B cell (primary cell): Measurements from ENCODE around the gene ZBED4. TPM values are rescaled to one million over a fixed set of nuclear protein-coding genes. Genes with fewer than 3 reads are reported as not detected.

ENCODE experiments used
- ATAC-seq: fragments of 200-7000 bp; cut with Tn5 transposase; one replicate; pipeline ENCODE4 v1.10.0; 2021; ENCODE audit warnings: low read depth, mild to moderate bottlenecking, moderate number of reproducible peaks, moderate library complexity
- CTCF ChIA-PET: fragments of 350-600 bp; sonication (Branson Sonifier 250); formaldehyde crosslinking; loops from one replicate; lab custom pipeline; 2021; ENCODE audit warnings: antibody characterized with exemption, inconsistent platforms; lab: Charles Lee
- POLR2A ChIA-PET: fragments of 350-600 bp; sonication (Branson Sonifier 250); formaldehyde crosslinking; loops from one replicate; lab custom pipeline; 2021; ENCODE audit warnings: antibody characterized with exemption; lab: Charles Lee
- DNase-seq: peaks from one replicate; pipeline ENCODE4 v3.0.0; 2013
- H2AFZ ChIP-seq: 2 replicates; pipeline ENCODE4 v1.6.1; 2012; ENCODE audit warnings: mild to moderate bottlenecking, low read depth, low read length; ENCODE audit not compliant: insufficient read depth, poor library complexity, severe bottlenecking
- H3K27ac ChIP-seq, 2 donors: 1 replicate in 1 of 2; 2 replicates in 1 of 2; pipeline ENCODE4 v1.5.1; 2012 to 2013; ENCODE audit warnings: low read length in 2 of 2, mild to moderate bottlenecking in 2 of 2, moderate library complexity in 1 of 2
- H3K27me3 ChIP-seq, 4 experiments: fragments of 200-600 bp in 1 of 4; sonication (generic) in 1 of 4; replicated peaks in 1 of 4; 1 replicate in 2 of 4; 2 replicates in 2 of 4; pipeline versions ENCODE4 v1.6.1 to v1.7.0; 2013 to 2016; ENCODE audit warnings: low read length in 3 of 4, mild to moderate bottlenecking in 2 of 4, mixed read lengths in 1 of 4, moderate library complexity in 1 of 4; ENCODE audit not compliant: insufficient read depth in 4 of 4, control insufficient read depth in 3 of 4; ENCODE audit errors: control extremely low read depth in 1 of 4
- H3K36me3 ChIP-seq, 2 experiments: replicated peaks in 1 of 2; 1 replicate in 1 of 2; 2 replicates in 1 of 2; pipeline versions ENCODE4 v1.6.1 to v1.7.1; 2013; ENCODE audit warnings: low read length in 1 of 2; ENCODE audit not compliant: insufficient read depth in 2 of 2, control insufficient read depth in 1 of 2; ENCODE audit errors: control extremely low read depth in 1 of 2, extremely low read depth in 1 of 2
- H3K4me1 ChIP-seq, 2 donors: fragments of 200-600 bp in 1 of 2; sonication (generic) in 1 of 2; 1 replicate in 1 of 2; 2 replicates in 1 of 2; pipeline versions ENCODE4 v1.5.1 to v1.6.1; 2013 to 2017; ENCODE audit warnings: low read length in 2 of 2; ENCODE audit not compliant: control insufficient read depth in 2 of 2, insufficient read depth in 2 of 2
- H3K4me2 ChIP-seq: replicated peaks from 2 replicates; pipeline ENCODE3; 2012; ENCODE audit warnings: mild to moderate bottlenecking, low read depth, low read length; ENCODE audit not compliant: poor library complexity, severe bottlenecking
- H3K4me3 ChIP-seq, 5 experiments: fragments of 200-600 bp in 1 of 5; sonication (generic) in 1 of 5; 1 replicate in 3 of 5; 2 replicates in 2 of 5; pipeline versions ENCODE4 v1.5.1 to v1.7.0; 2011 to 2016; ENCODE audit warnings: low read length in 4 of 5, mild to moderate bottlenecking in 4 of 5, low read depth in 2 of 5, control low read depth in 1 of 5, moderate library complexity in 1 of 5; ENCODE audit not compliant: insufficient read depth in 1 of 5; ENCODE audit errors: control extremely low read depth in 1 of 5, extremely low read depth in 1 of 5
- H3K79me2 ChIP-seq: fragments of 200-600 bp; sonication (generic); one replicate; pipeline ENCODE4 v1.6.0; 2016; ENCODE audit warnings: low read length; ENCODE audit not compliant: control insufficient read depth, insufficient read depth
- H3K9ac ChIP-seq: fragments of 200-600 bp; sonication (generic); 2 replicates; pipeline ENCODE4 v1.6.1; 2017; ENCODE audit warnings: mild to moderate bottlenecking, low read length, moderate library complexity
- H3K9me3 ChIP-seq, 3 donors: one replicate each; pipeline versions ENCODE4 v1.6.1 to v1.7.1; 2013; ENCODE audit warnings: low read length in 2 of 3; ENCODE audit not compliant: control insufficient read depth in 2 of 3, insufficient read depth in 1 of 3; ENCODE audit errors: control extremely low read depth in 1 of 3
- H4K20me1 ChIP-seq: 2 replicates; pipeline ENCODE4 v1.6.0; 2012; ENCODE audit warnings: mild to moderate bottlenecking, low read length; ENCODE audit not compliant: insufficient read depth, control insufficient read depth, poor library complexity, severe bottlenecking
- H3K27ac Mint-ChIP-seq: one replicate; pipeline ENCODE4 v1.8.0; 2021; ENCODE audit warnings: mixed read lengths
- H3K27me3 Mint-ChIP-seq: one replicate; pipeline ENCODE4 v1.8.0; 2021; ENCODE audit warnings: mixed read lengths
- H3K4me1 Mint-ChIP-seq: one replicate; pipeline ENCODE4 v1.8.0; 2021; ENCODE audit warnings: mixed read lengths
- H3K4me3 Mint-ChIP-seq: one replicate; pipeline ENCODE4 v1.8.0; 2021; ENCODE audit warnings: mixed read lengths
- H3K9me3 Mint-ChIP-seq: one replicate; pipeline ENCODE4 v1.8.0; 2022; ENCODE audit warnings: mixed read lengths; ENCODE audit not compliant: insufficient read depth
- CTCF ChIP-seq: fragments of 200-600 bp; IDR thresholded peaks from one replicate; pipeline ENCODE4 v1.8.0; 2022; ENCODE audit warnings: antibody characterized with exemption, mild to moderate bottlenecking
- EZH2 ChIP-seq: IDR thresholded peaks from 2 replicates; pipeline ENCODE4 v1.6.1; 2012; ENCODE audit warnings: borderline replicate concordance, low read depth, mild to moderate bottlenecking, moderate library complexity, low read length; ENCODE audit not compliant: insufficient read depth, poor library complexity, severe bottlenecking
- WGBS: methylation state at CpG from one replicate; pipeline ENCODE4 v1.1.5; 2013; ENCODE audit warnings: missing lambda C conversion rate; ENCODE audit not compliant: insufficient coverage; 5-methylcytosine and 5-hydroxymethylcytosine counted together
- intact Hi-C: fragments of 100-400 bp; cut with micrococcal nuclease; formaldehyde crosslinking; loops from one replicate; pipeline ENCODE4 v1.10.0; 2022
- polyA plus RNA-seq: library from polyadenylated mRNA; depleted of rRNA; stranded (reverse); fragments of >200 nt; gene quantifications from 2 replicates; pipeline ENCODE4 v1.2.3, GENCODE V29; 2012
- total RNA-seq, 2 donors: library from RNA; stranded (reverse); fragments of 120-200 nt in 1 of 2; gene quantifications; 1 replicate in 1 of 2; 2 replicates in 1 of 2; pipeline versions ENCODE4 v1.2.3 to v1.2.4, GENCODE V29; 2013 to 2022

Gene ZBED4
- total and polyA plus RNA-seq, 2 donors (not counting 1 experiment from before 2014, with no cell fraction given) = 5.9 to 14.6 TPM

GRCh38 chr22:49887064-49887451, 33.4 kb downstream of the ZBED4 start:
- WGBS = 97% methylated on average over 8 of the region's 14 CpGs
- DNase-seq = no peak

GRCh38 chr22:49887702-49888101, 34.1 kb downstream of the ZBED4 start:
- Histone ChIP-seq H4K20me1 (peaks cover 51% of the 10 kb centered on the region), H3K4me2 (no peak overlapping the region), H2AFZ (no peak overlapping the region), H3K9ac (no peak overlapping the region), H3K4me1 (no peaks in the 10 kb centered on the region), H3K79me2 (peaks cover 55% of the 10 kb centered on the region), H3K27me3 (no peaks in the 10 kb centered on the region), H3K36me3 (peaks cover 5 to 58% of the 10 kb centered on the region in 2 experiments), H3K27ac (no peak overlapping the region), H3K4me3 (no peak overlapping the region), H3K9me3 (peaks cover 0 to 11% (median 0%) of the 10 kb centered on the region in 3 donors)
- 98% methylated on average over 6 of the region's 9 CpGs for WGBS
- intact Hi-C loops = no loop called here
- Mint-ChIP-seq H3K9me3 (peaks cover 3% of the 10 kb centered on the region), H3K4me1 (peaks cover under 1% of the 10 kb centered on the region), H3K4me3 (no peak overlapping the region), H3K27me3 (no peaks in the 10 kb centered on the region), H3K27ac (no peak overlapping the region)
- POLR2A ChIA-PET = no interaction called here
- CTCF ChIA-PET = no interaction called here
- DNase-seq (no peak), ATAC-seq (no peak)
- TF ChIP-seq EZH2 (no peak), CTCF (no peak)

More at GRCh38 chr22:49887064-49887451, 33.4 kb downstream of the ZBED4 start:
- H3K9ac ChIP-seq = no peak overlapping the region
- H2AFZ ChIP-seq = no peak overlapping the region
- Mint-ChIP-seq H3K4me3 (no peak overlapping the region), H3K4me1 (peaks cover 4% of the 10 kb centered on the region), H3K27ac (no peak overlapping the region), H3K9me3 (peaks cover 3% of the 10 kb centered on the region), H3K27me3 (no peaks in the 10 kb centered on the region)
- H3K27ac ChIP-seq = no peak overlapping the region
- H3K4me1 ChIP-seq = no peaks in the 10 kb centered on the region
- TF ChIP-seq CTCF (no peak), EZH2 (no peak)
- no peaks in the 10 kb centered on the region for H3K27me3 ChIP-seq
- no peak overlapping the region for H3K4me3 ChIP-seq
- peaks cover 5 to 58% of the 10 kb centered on the region in 2 experiments for H3K36me3 ChIP-seq
- ChIA-PET POLR2A (no interaction called here), CTCF (no interaction called here)
- no peak overlapping the region for H3K4me2 ChIP-seq
- ATAC-seq = no peak
- peaks cover 55% of the 10 kb centered on the region for H4K20me1 ChIP-seq
- intact Hi-C loops = no loop called here
- peaks cover 61% of the 10 kb centered on the region for H3K79me2 ChIP-seq
- peaks cover 0 to 11% (median 0%) of the 10 kb centered on the region in 3 donors for H3K9me3 ChIP-seq
